Spleen (tissue), 11 donors: Measurements from ENCODE around the gene HSD11B1. TPM values are rescaled to one million over a fixed set of nuclear protein-coding genes. Genes with fewer than 3 reads are reported as not detected.

Experiments
- DNase-seq: peaks from one replicate; pipeline ENCODE4 v3.0.0-alpha.2; 2020
- H3K27ac ChIP-seq, 8 donors: fragments of 200-600 bp; sonication (generic) in 7 of 8; 1 replicate in 4 of 8; 2 replicates in 4 of 8; pipeline versions ENCODE4 v1.5.0 to v1.8.0; 2016 to 2021; ENCODE audit warnings: inconsistent platforms in 4 of 8, mild to moderate bottlenecking in 4 of 8, moderate library complexity in 1 of 8
- H3K27me3 ChIP-seq, 7 donors: fragments of 200-600 bp; sonication (generic) in 6 of 7; replicated peaks in 1 of 7; 1 replicate in 4 of 7; 2 replicates in 3 of 7; pipeline versions ENCODE4 v1.5.0 to v1.8.0; 2016 to 2021; ENCODE audit warnings: inconsistent platforms in 3 of 7, mild to moderate bottlenecking in 1 of 7
- H3K36me3 ChIP-seq, 6 donors: fragments of 200-600 bp; sonication (generic) in 5 of 6; 1 replicate in 4 of 6; 2 replicates in 2 of 6; pipeline versions ENCODE4 v1.5.0 to v1.8.0; 2016 to 2021; ENCODE audit warnings: inconsistent platforms in 2 of 6
- H3K4me1 ChIP-seq, 6 donors: fragments of 200-600 bp; sonication (generic) in 5 of 6; 1 replicate in 3 of 6; 2 replicates in 3 of 6; pipeline versions ENCODE4 v1.5.0 to v1.8.0; 2016 to 2021; ENCODE audit warnings: inconsistent platforms in 3 of 6
- H3K4me3 ChIP-seq, 8 donors: fragments of 200-600 bp; sonication (generic) in 7 of 8; 1 replicate in 4 of 8; 2 replicates in 4 of 8; pipeline versions ENCODE4 v1.5.0 to v1.8.0; 2016 to 2021; ENCODE audit warnings: inconsistent platforms in 4 of 8, mild to moderate bottlenecking in 4 of 8, moderate library complexity in 2 of 8
- H3K9me3 ChIP-seq, 8 donors: fragments of 200-600 bp; sonication (generic) in 7 of 8; 1 replicate in 4 of 8; 2 replicates in 4 of 8; pipeline versions ENCODE4 v1.5.0 to v1.8.0; 2016 to 2021; ENCODE audit warnings: inconsistent platforms in 4 of 8
- CTCF ChIP-seq, 11 experiments: fragments of 200-600 bp in 7 of 11; fragments of 450-650 bp in 4 of 11; sonication (generic) in 4 of 11; IDR thresholded peaks in 8 of 11; conservative IDR thresholded peaks in 3 of 11; 1 replicate in 7 of 11; 2 replicates in 4 of 11; pipeline versions ENCODE4 v1.4.0 to v1.8.0; 2016 to 2021; ENCODE audit warnings: antibody characterized with exemption in 11 of 11, inconsistent platforms in 4 of 11, mild to moderate bottlenecking in 1 of 11
- POLR2A ChIP-seq, 3 donors: fragments of 450-650 bp; IDR thresholded peaks; one replicate each; pipeline ENCODE4 v1.5.1; 2017; ENCODE audit warnings: antibody characterized with exemption in 3 of 3, mild to moderate bottlenecking in 1 of 3
- POLR2AphosphoS5 ChIP-seq, 3 donors: sonication (generic); formaldehyde crosslinking; IDR thresholded peaks; one replicate each; pipeline ENCODE4 v1.5.1; 2017; ENCODE audit warnings: antibody characterized with exemption in 3 of 3
- WGBS, 5 donors: extraction: QIAGEN DNeasy Blood & Tissue Kit in 3 of 5; methylation state at CpG; one replicate each; pipeline versions ENCODE4 v1.1.5 to v1.1.7; 2013 to 2018; 5-methylcytosine and 5-hydroxymethylcytosine counted together
- intact Hi-C: fragments of 100-400 bp; cut with DNase I; formaldehyde crosslinking; loops from one replicate; pipeline ENCODE4 v1.15.0; 2023; ENCODE audit warnings: low total_unique reads
- polyA plus RNA-seq, 3 donors: library from polyadenylated mRNA; stranded (reverse); fragments of 200-250 nt; gene quantifications; one replicate each; pipeline ENCODE4 v1.2.1, GENCODE V29; 2013
- total RNA-seq, 7 donors: library from RNA; depleted of rRNA in 3 of 7; stranded (reverse); fragments of >200 nt in 3 of 7; fragmentation: NEBNext Ultra II Directional in 4 of 7; extraction: Animal tissue kit (Norgen Biotek cat#: 25700) in 4 of 7; gene quantifications; one replicate each; pipeline versions ENCODE4 v1.1.0 to v1.2.1, GENCODE V29; 2016 to 2021
- donor health status: healthy with polysubstance abuse.
- donor health status: DM: no; HTN: no; CAD: no; lungs with moderate emphysema.
- donor health status: DM: no; HTN: no; CAD: no.
- donor health status: Bipolar disorder and iron deficiency.
- donor health status: healthy.
- donor health status: DM: no; HTN: no; CAD: no.
- donor health status: DM: yes; HTN: yes; CAD: no.

HSD11B1 gene
- total and polyA plus RNA-seq, 10 donors = 1.8 to 14.9 (median 3.7) TPM

GRCh38 chr1:209767706-209768105 is 63.1 kb downstream of the HSD11B1 start:
- intact Hi-C loops = no loop called here
- H3K4me1 ChIP-seq = peaks cover 10 to 98% (median 68%) of the 10 kb centered on the region in 6 donors
- H3K36me3 ChIP-seq = peaks cover 0 to 56% (median 21%) of the 10 kb centered on the region in 6 donors
- H3K4me3 ChIP-seq = peak overlapping the region in 5 of 8 donors; percentile 50 to 74 (median 54)
- DNase-seq = no peak
- H3K9me3 ChIP-seq = no peaks in the 10 kb centered on the region
- no peaks in the 10 kb centered on the region for H3K27me3 ChIP-seq
- no peak for TF ChIP-seq POLR2AphosphoS5 (IDR thresholded peaks at IDR 0.05)
- no peak for TF ChIP-seq POLR2A (IDR thresholded peaks at IDR 0.05)
- no peak for TF ChIP-seq CTCF (IDR thresholded peaks at IDR 0.05 in 8 of 11, conservative IDR thresholded peaks at IDR 0.05 in 3 of 11)
- peak overlapping the region; percentile 85 to 94 (median 87) for H3K27ac ChIP-seq

- TF ChIP-seq POLR2AphosphoS5 (IDR thresholded peaks at IDR 0.05) (peak in 2 of 3 donors; percentile 83 to 87), POLR2A (IDR thresholded peaks at IDR 0.05) (peak in 1 of 3 donors; percentile 7), CTCF (IDR thresholded peaks at IDR 0.05 in 8 of 11, conservative IDR thresholded peaks at IDR 0.05 in 3 of 11) (no peak)
- H3K9me3 ChIP-seq = no peaks in the 10 kb centered on the region
- intact Hi-C loops = no loop called here
- H3K4me1 ChIP-seq = peaks cover 11 to 98% (median 71%) of the 10 kb centered on the region in 6 donors
- WGBS, 5 donors = 20 to 32% (median 28%) methylated on average over 9 of the region's 9 CpGs
- H3K27ac ChIP-seq = peak overlapping the region; percentile 85 to 94 (median 87)
- H3K27me3 ChIP-seq = no peaks in the 10 kb centered on the region
- peak; percentile 92 for DNase-seq
- peaks cover 0 to 56% (median 19%) of the 10 kb centered on the region in 6 donors for H3K36me3 ChIP-seq
- H3K4me3 ChIP-seq = peak overlapping the region; percentile 37 to 74 (median 50)
Measured at GRCh38 chr1:209768354-209768774, 63.7 kb downstream of the HSD11B1 start.

- no peak for TF ChIP-seq CTCF (IDR thresholded peaks at IDR 0.05 in 8 of 11, conservative IDR thresholded peaks at IDR 0.05 in 3 of 11)
- TF ChIP-seq POLR2A (IDR thresholded peaks at IDR 0.05) = no peak
- peak in 2 of 3 donors; percentile 57 to 78 for TF ChIP-seq POLR2AphosphoS5 (IDR thresholded peaks at IDR 0.05)
- DNase-seq = peak; percentile 92
- H3K27me3 ChIP-seq = no peaks in the 10 kb centered on the region
- intact Hi-C loops = no loop called here
- peaks cover 0 to 55% (median 10%) of the 10 kb centered on the region in 6 donors for H3K36me3 ChIP-seq
- H3K4me3 ChIP-seq = peak overlapping the region; percentile 37 to 74 (median 50)
- no peaks in the 10 kb centered on the region for H3K9me3 ChIP-seq
- 2 to 9% (median 3%) methylated on average over 13 of the region's 13 CpGs for WGBS, 5 donors
- H3K4me1 ChIP-seq = peaks cover 21 to 98% (median 80%) of the 10 kb centered on the region in 6 donors
- H3K27ac ChIP-seq = peak overlapping the region; percentile 85 to 94 (median 87)
Measured at GRCh38 chr1:209769171-209769904, 64.7 kb downstream of the HSD11B1 start.

- H3K4me1 ChIP-seq = peaks cover 23 to 99% (median 87%) of the 10 kb centered on the region in 6 donors
- peak overlapping the region; percentile 85 to 94 (median 87) for H3K27ac ChIP-seq
- no peaks in the 10 kb centered on the region for H3K9me3 ChIP-seq
- TF ChIP-seq CTCF (IDR thresholded peaks at IDR 0.05 in 8 of 11, conservative IDR thresholded peaks at IDR 0.05 in 3 of 11) (no peak), POLR2AphosphoS5 (IDR thresholded peaks at IDR 0.05) (no peak), POLR2A (IDR thresholded peaks at IDR 0.05) (no peak)
- WGBS, 5 donors = 15 to 35% (median 23%) methylated on average over 7 of the region's 7 CpGs
- intact Hi-C loops = no loop called here
- no peaks in the 10 kb centered on the region for H3K27me3 ChIP-seq
- peak overlapping the region; percentile 37 to 74 (median 50) for H3K4me3 ChIP-seq
- H3K36me3 ChIP-seq = peaks cover 0 to 55% (median 12%) of the 10 kb centered on the region in 6 donors
- DNase-seq = no peak
Measured at GRCh38 chr1:209769971-209770370, 65.3 kb downstream of the HSD11B1 start.
